SH-SY5Y (cell line): ENCODE measurements around the gene ETFB.

Experiments
- GATA2 ChIP-seq: IDR thresholded peaks from 2 replicates; pipeline ENCODE4 v1.6.1; 2011; ENCODE audit warnings: mild to moderate bottlenecking, low read depth, low read length
- GATA3 ChIP-seq: IDR thresholded peaks from 2 replicates; pipeline ENCODE4 v1.6.1; 2011; ENCODE audit warnings: low read depth, mild to moderate bottlenecking, low read length, moderate library complexity

Gene ETFB

GRCh38 chr19:51330366-51330765, 35.8 kb downstream of the ETFB start:
- TF ChIP-seq GATA2 (no peak), GATA3 (no peak)

- TF ChIP-seq GATA2 (no peak), GATA3 (no peak)
These were observed 36.8 kb downstream of the ETFB start for GRCh38 chr19:51329411-51329810.

- no peak for TF ChIP-seq GATA2
- TF ChIP-seq GATA3, result no peak
These were observed 38.9 kb downstream of the ETFB start for GRCh38 chr19:51327066-51328001.

- TF ChIP-seq GATA2 (no peak), GATA3 (no peak)
These were observed 39.7 kb downstream of the ETFB start for GRCh38 chr19:51326216-51327065.

- TF ChIP-seq GATA2 (no peak), GATA3 (no peak)
These were observed 40.8 kb downstream of the ETFB start for GRCh38 chr19:51325161-51325976.

- TF ChIP-seq GATA3 (no peak), GATA2 (no peak)
These were observed 42.1 kb downstream of the ETFB start for GRCh38 chr19:51324167-51324481.

GRCh38 chr19:51323481-51324166, 42.6 kb downstream of the ETFB start:
- TF ChIP-seq GATA2 (no peak), GATA3 (no peak)

- TF ChIP-seq GATA2 (no peak), GATA3 (no peak)
These were observed 44.4 kb downstream of the ETFB start for GRCh38 chr19:51321799-51322198.

- TF ChIP-seq GATA2, result 0 out of 2 replicates have a peak, but pooled peaks have one; percentile 3
- TF ChIP-seq GATA3, result no peak
These were observed 45.9 kb downstream of the ETFB start for GRCh38 chr19:51320280-51320657.

GRCh38 chr19:51319649-51320279, 46.4 kb downstream of the ETFB start:
- TF ChIP-seq GATA2 (no peak), GATA3 (no peak)

- TF ChIP-seq GATA2 (no peak), GATA3 (no peak)
These were observed 47.2 kb downstream of the ETFB start for GRCh38 chr19:51318687-51319648.

- TF ChIP-seq GATA2 (no peak), GATA3 (no peak)
These were observed 48.2 kb downstream of the ETFB start for GRCh38 chr19:51317968-51318367.
